ENCODE data around the gene LEFTY1. TPM values are rescaled to one million over a fixed set of nuclear protein-coding genes. Genes with fewer than 3 reads are reported as not detected.

LEFTY1 gene
- total RNA-seq, 5 donors from 2014 or later (not counting 1 experiment from before 2014, with no cell fraction given), result 0.23 to 0.63 (median 0.35) TPM

- Histone ChIP-seq H3K4me1 (ENCODE audit: control insufficient read depth in 1 of 2, extremely low read depth in 1 of 2, insufficient read depth in 2 of 2, low read length in 2 of 2) (peaks cover 34 to 43% of the 10 kb centered on the region in 2 experiments), H3K9me3 (no peaks in the 10 kb centered on the region), H3K27ac (ENCODE audit: low read length) (peak overlapping the region; percentile 85), H3K4me3 (ENCODE audit: control insufficient read depth in 1 of 2, extremely low read depth in 1 of 2, low read length in 1 of 2) (peak overlapping the region in 1 of 2 donors; percentile 51), H3K27me3 (replicated peaks in 1 of 2; ENCODE audit: control insufficient read depth in 2 of 2, extremely low read depth in 1 of 2, insufficient read depth in 2 of 2, low read length in 1 of 2) (no peaks in the 10 kb centered on the region), H3K36me3 (ENCODE audit: control insufficient read depth in 2 of 2, extremely low read depth in 1 of 2, insufficient read depth in 1 of 2, low read length in 1 of 2) (no peaks in the 10 kb centered on the region)
- DNase-seq, result peak in 1 of 35 experiments; percentile 25
- CTCF ChIA-PET, result interaction anchor here (0.6 to 2.3 kb wide), 5 partner anchors 11 to 118 kb away, joined by 3 to 16 read pairs (median 7); partner anchors contain the start of genes PYCR2 (in 2 of the 2), SRP9 (in 1 of the 2) and TMEM63A (in 1 of the 2)
- WGBS (ENCODE audit: insufficient coverage), result no CpG with 5 or more reads among the region's 5 CpGs
- no peaks in the 10 kb centered on the region for H3K9me3 Mint-ChIP-seq
- peak overlapping the region; percentile 95 to 97 for H3K27ac Mint-ChIP-seq
- peaks cover 55 to 69% (median 58%) of the 10 kb centered on the region in 3 donors for H3K4me1 Mint-ChIP-seq
- ATAC-seq (replicated peaks in 1 of 4), result no peak
- no peaks in the 10 kb centered on the region for H3K36me3 Mint-ChIP-seq
- no peaks in the 10 kb centered on the region for H3K27me3 Mint-ChIP-seq
- peak overlapping the region; percentile 52 to 85 (median 63) for H3K4me3 Mint-ChIP-seq
- POLR2A ChIA-PET, result interaction anchor here in 1 of 2 donors (1.7 to 2.0 kb wide), 2 partner anchors 14 to 27 kb away, joined by 9 to 12 read pairs; partner anchors contain the start of genes PYCR2 and TMEM63A
These were observed 7.5 kb upstream of the LEFTY1 start for GRCh38 chr1:225896494-225896893.

DNA sequence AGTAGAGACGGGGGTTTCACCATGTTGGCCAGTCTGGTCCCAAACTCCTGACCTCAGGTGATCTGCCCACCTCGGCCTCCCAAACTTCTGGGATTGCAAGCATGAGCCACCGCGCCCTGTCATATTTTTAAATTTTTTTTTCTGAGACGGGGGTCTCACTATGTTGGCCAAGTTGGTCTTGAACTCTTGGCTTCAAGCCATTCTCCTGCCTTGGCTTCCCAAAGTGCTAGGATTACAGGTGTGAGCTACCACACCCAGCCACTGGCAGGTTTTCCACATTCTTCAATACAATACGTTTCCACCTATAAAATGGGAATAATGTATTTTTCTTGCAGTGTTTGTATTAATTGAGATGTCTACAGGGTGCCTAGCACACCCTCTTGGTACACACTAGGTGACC, 3.4 kb upstream of the LEFTY1 start:
- 91% methylated on average over 5 of the region's 6 CpGs for WGBS (ENCODE audit: insufficient coverage)
- POLR2A ChIA-PET, result interaction anchor here in 1 of 2 donors (0.6 kb wide), 1 partner anchor 1046 kb away, joined by 3 read pairs; no protein-coding TSS in a partner anchor
- peaks cover 24 to 26% of the 10 kb centered on the region in 2 experiments for H3K4me1 ChIP-seq (ENCODE audit: control insufficient read depth in 1 of 2, extremely low read depth in 1 of 2, insufficient read depth in 2 of 2, low read length in 2 of 2)

GRCh38 chr1:225891229-225891972, 2.5 kb upstream of the LEFTY1 start:
- H3K4me1 ChIP-seq (ENCODE audit: control insufficient read depth in 1 of 2, extremely low read depth in 1 of 2, insufficient read depth in 2 of 2, low read length in 2 of 2), result peaks cover 17 to 18% of the 10 kb centered on the region in 2 experiments
- H3K4me3 Mint-ChIP-seq, result no peak overlapping the region
- H3K4me1 Mint-ChIP-seq, result peaks cover 30 to 38% (median 38%) of the 10 kb centered on the region in 3 donors
- H3K9me3 ChIP-seq, result no peaks in the 10 kb centered on the region
- CTCF ChIA-PET, result interaction anchor here in 1 of 2 donors (0.5 kb wide), 1 partner anchor 8 kb away, joined by 5 read pairs; no protein-coding TSS in a partner anchor
- no peaks in the 10 kb centered on the region for H3K27me3 Mint-ChIP-seq
- H3K9me3 Mint-ChIP-seq, result no peaks in the 10 kb centered on the region
- ATAC-seq (replicated peaks in 1 of 4) (no peak), DNase-seq (no peak)
- no peak overlapping the region for H3K4me3 ChIP-seq (ENCODE audit: control insufficient read depth in 1 of 2, extremely low read depth in 1 of 2, low read length in 1 of 2)
- POLR2A ChIA-PET, result interaction anchor here in 1 of 2 donors (0.6 kb wide), 1 partner anchor 32 kb away, joined by 3 read pairs; no protein-coding TSS in a partner anchor
- H3K36me3 ChIP-seq (ENCODE audit: control insufficient read depth in 2 of 2, extremely low read depth in 1 of 2, insufficient read depth in 1 of 2, low read length in 1 of 2), result no peaks in the 10 kb centered on the region
- H3K27ac Mint-ChIP-seq, result peak overlapping the region in 1 of 2 donors; percentile 79
- H3K27me3 ChIP-seq (replicated peaks in 1 of 2; ENCODE audit: control insufficient read depth in 2 of 2, extremely low read depth in 1 of 2, insufficient read depth in 2 of 2, low read length in 1 of 2), result no peaks in the 10 kb centered on the region
- no peak overlapping the region for H3K27ac ChIP-seq (ENCODE audit: low read length)
- no peaks in the 10 kb centered on the region for H3K36me3 Mint-ChIP-seq
- 88% methylated on average over 12 of the region's 14 CpGs for WGBS (ENCODE audit: insufficient coverage)

More for the DNA sequence above, 3.4 kb upstream of the LEFTY1 start:
- DNase-seq, result no peak
- Mint-ChIP-seq H3K27me3 (no peaks in the 10 kb centered on the region), H3K27ac (no peak overlapping the region), H3K4me3 (no peak overlapping the region), H3K9me3 (no peaks in the 10 kb centered on the region), H3K4me1 (peaks cover 39 to 47% (median 44%) of the 10 kb centered on the region in 3 donors), H3K36me3 (no peaks in the 10 kb centered on the region)
- ATAC-seq (replicated peaks in 1 of 4), result no peak
- no peaks in the 10 kb centered on the region for H3K27me3 ChIP-seq (replicated peaks in 1 of 2; ENCODE audit: control insufficient read depth in 2 of 2, extremely low read depth in 1 of 2, insufficient read depth in 2 of 2, low read length in 1 of 2)
- H3K27ac ChIP-seq (ENCODE audit: low read length), result no peak overlapping the region
- no peaks in the 10 kb centered on the region for H3K9me3 ChIP-seq
- no peak overlapping the region for H3K4me3 ChIP-seq (ENCODE audit: control insufficient read depth in 1 of 2, extremely low read depth in 1 of 2, low read length in 1 of 2)
- H3K36me3 ChIP-seq (ENCODE audit: control insufficient read depth in 2 of 2, extremely low read depth in 1 of 2, insufficient read depth in 1 of 2, low read length in 1 of 2), result no peaks in the 10 kb centered on the region
- CTCF ChIA-PET, result interaction anchor here in 1 of 2 donors (0.5 kb wide), 1 partner anchor 9 kb away, joined by 5 read pairs; no protein-coding TSS in a partner anchor

DNA sequence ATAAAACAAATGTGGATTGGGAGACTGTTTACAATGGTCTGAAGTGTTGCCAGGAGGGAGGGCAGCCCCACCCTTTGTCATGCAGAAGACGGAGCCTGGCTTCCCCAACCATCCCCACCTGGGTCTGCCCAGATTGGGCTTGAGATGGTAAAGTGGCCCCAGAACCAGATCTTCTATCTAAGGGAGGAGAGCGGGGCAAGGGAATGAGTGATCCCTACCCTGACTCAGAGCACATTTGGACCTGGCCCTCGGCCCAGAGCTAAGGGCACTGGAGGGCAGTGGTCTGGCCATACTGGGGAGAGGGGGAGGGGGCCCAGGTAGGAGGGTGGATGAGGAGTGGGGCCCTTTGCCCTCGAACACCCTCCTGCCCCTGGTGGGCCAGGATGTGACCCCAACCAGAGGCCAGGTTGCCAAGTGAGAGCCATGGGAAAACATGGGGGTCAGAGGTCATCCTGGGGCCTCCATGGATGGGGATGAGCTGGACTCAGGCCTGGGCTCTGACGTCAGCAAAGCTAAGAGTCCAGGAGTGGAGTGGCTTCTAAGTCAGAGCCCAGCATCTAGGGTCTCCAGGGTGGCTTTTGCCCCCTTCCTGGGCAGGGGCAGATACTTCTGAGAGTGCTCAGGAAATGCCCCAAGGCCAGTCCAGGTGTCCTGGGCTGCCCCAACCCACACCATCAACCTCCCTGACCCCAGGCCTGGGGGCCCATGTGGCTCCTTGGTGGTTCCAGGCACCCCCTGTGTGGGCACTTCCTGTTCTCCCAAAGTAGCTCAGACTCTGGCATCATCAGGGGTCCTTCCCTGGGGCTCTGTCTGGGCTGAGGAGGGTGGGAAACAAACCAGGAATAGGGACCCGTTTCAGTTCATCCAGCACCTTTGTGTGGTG, 1.6 kb upstream of the LEFTY1 start:
- H3K4me3 Mint-ChIP-seq, result no peak overlapping the region
- no peaks in the 10 kb centered on the region for H3K36me3 ChIP-seq (ENCODE audit: control insufficient read depth in 2 of 2, extremely low read depth in 1 of 2, insufficient read depth in 1 of 2, low read length in 1 of 2)
- no peaks in the 10 kb centered on the region for H3K27me3 Mint-ChIP-seq
- H3K36me3 Mint-ChIP-seq, result no peaks in the 10 kb centered on the region
- H3K4me1 ChIP-seq (ENCODE audit: control insufficient read depth in 1 of 2, extremely low read depth in 1 of 2, insufficient read depth in 2 of 2, low read length in 2 of 2), result peaks cover 9 to 10% of the 10 kb centered on the region in 2 experiments
- H3K4me1 Mint-ChIP-seq, result peaks cover 22 to 30% (median 30%) of the 10 kb centered on the region in 3 donors
- POLR2A ChIA-PET, result interaction anchor here in 1 of 2 donors (1.5 kb wide), 1 partner anchor 9 kb away, joined by 3 read pairs; no protein-coding TSS in a partner anchor
- 75% methylated on average over 2 of the region's 6 CpGs for WGBS (ENCODE audit: insufficient coverage)
- H3K9me3 ChIP-seq, result no peaks in the 10 kb centered on the region
- ATAC-seq (replicated peaks in 1 of 4) (no peak), DNase-seq (no peak)
- CTCF ChIA-PET, result interaction anchor here in 1 of 2 donors (1.6 kb wide), 1 partner anchor 14 kb away, joined by 4 read pairs; no protein-coding TSS in a partner anchor
- H3K27me3 ChIP-seq (replicated peaks in 1 of 2; ENCODE audit: control insufficient read depth in 2 of 2, extremely low read depth in 1 of 2, insufficient read depth in 2 of 2, low read length in 1 of 2), result no peaks in the 10 kb centered on the region
- no peak overlapping the region for H3K27ac ChIP-seq (ENCODE audit: low read length)
- no peak overlapping the region for H3K4me3 ChIP-seq (ENCODE audit: control insufficient read depth in 1 of 2, extremely low read depth in 1 of 2, low read length in 1 of 2)
- peak overlapping the region in 1 of 2 donors; percentile 19 for H3K27ac Mint-ChIP-seq
- no peaks in the 10 kb centered on the region for H3K9me3 Mint-ChIP-seq

GRCh38 chr1:225889743-225890142, 797 bp upstream of the LEFTY1 start:
- Mint-ChIP-seq H3K27ac (peak overlapping the region in 1 of 2 donors; percentile 36), H3K4me3 (no peak overlapping the region), H3K27me3 (no peaks in the 10 kb centered on the region), H3K9me3 (no peaks in the 10 kb centered on the region), H3K36me3 (no peaks in the 10 kb centered on the region), H3K4me1 (peaks cover 19 to 28% (median 28%) of the 10 kb centered on the region in 3 donors)
- H3K27ac ChIP-seq (ENCODE audit: low read length), result no peak overlapping the region
- H3K4me3 ChIP-seq (ENCODE audit: control insufficient read depth in 1 of 2, extremely low read depth in 1 of 2, low read length in 1 of 2), result no peak overlapping the region
- DNase-seq (no peak), ATAC-seq (replicated peaks in 1 of 4) (no peak)
- H3K36me3 ChIP-seq (ENCODE audit: control insufficient read depth in 2 of 2, extremely low read depth in 1 of 2, insufficient read depth in 1 of 2, low read length in 1 of 2), result no peaks in the 10 kb centered on the region
- CTCF ChIA-PET, result interaction anchor here in 1 of 2 donors (1.6 kb wide), 1 partner anchor 15 kb away, joined by 4 read pairs; no protein-coding TSS in a partner anchor
- H3K9me3 ChIP-seq, result no peaks in the 10 kb centered on the region
- POLR2A ChIA-PET, result interaction anchor here in 1 of 2 donors (0.5 to 1.5 kb wide), 2 partner anchors 9 to 1329 kb away, joined by 3 read pairs; no protein-coding TSS in a partner anchor
- 93% methylated on average over 3 of the region's 5 CpGs for WGBS (ENCODE audit: insufficient coverage)
- H3K27me3 ChIP-seq (replicated peaks in 1 of 2; ENCODE audit: control insufficient read depth in 2 of 2, extremely low read depth in 1 of 2, insufficient read depth in 2 of 2, low read length in 1 of 2), result no peaks in the 10 kb centered on the region
- peaks cover 8 to 9% of the 10 kb centered on the region in 2 experiments for H3K4me1 ChIP-seq (ENCODE audit: control insufficient read depth in 1 of 2, extremely low read depth in 1 of 2, insufficient read depth in 2 of 2, low read length in 2 of 2)
